Measurements from ENCODE around the gene RNPS1.
"Not testable (repeated sequence)": the region's sequence is repeated elsewhere in the genome, so short reads cannot be mapped to it uniquely, and the experiment has no call there.

The RNPS1 gene

GRCh38 chr16:2282866-2283555 lies 15.1 kb upstream of the RNPS1 start:
- DNase-seq (ENCODE audit: low spot score) = no peak

- no peak for DNase-seq (ENCODE audit: low spot score)
These were observed 14.3 kb upstream of the RNPS1 start for GRCh38 chr16:2282262-2282661.

GRCh38 chr16:2280981-2281542 lies 13.1 kb upstream of the RNPS1 start:
- DNase-seq (ENCODE audit: low spot score) = no peak

- no peak for DNase-seq (ENCODE audit: low spot score)
These were observed 12.5 kb upstream of the RNPS1 start for GRCh38 chr16:2280461-2280860.

GRCh38 chr16:2278956-2279800 lies 11.3 kb upstream of the RNPS1 start:
- DNase-seq (ENCODE audit: low spot score) = no peak

- DNase-seq (ENCODE audit: low spot score) = no peak
These were observed 10.3 kb upstream of the RNPS1 start for GRCh38 chr16:2278272-2278608.

GRCh38 chr16:2277466-2278271 lies 9.7 kb upstream of the RNPS1 start:
- no peak for DNase-seq (ENCODE audit: low spot score)

- DNase-seq (ENCODE audit: low spot score) = no peak
These were observed 8.7 kb upstream of the RNPS1 start for GRCh38 chr16:2276368-2277195.

- DNase-seq (ENCODE audit: low spot score) = no peak
These were observed 7.8 kb upstream of the RNPS1 start for GRCh38 chr16:2275476-2276367.

GRCh38 chr16:2273931-2274330 lies 6.0 kb upstream of the RNPS1 start:
- DNase-seq (ENCODE audit: low spot score) = no peak

- no peak for DNase-seq (ENCODE audit: low spot score)
These were observed 5.6 kb upstream of the RNPS1 start for GRCh38 chr16:2273484-2273883.

- DNase-seq (ENCODE audit: low spot score) = no peak
These were observed 4.0 kb upstream of the RNPS1 start for GRCh38 chr16:2271848-2272461.

GRCh38 chr16:2270588-2271470 lies 2.9 kb upstream of the RNPS1 start:
- DNase-seq (ENCODE audit: low spot score) = no peak

- no peak for DNase-seq (ENCODE audit: low spot score)
These were observed 2.1 kb upstream of the RNPS1 start for GRCh38 chr16:2270070-2270462.

- not testable (repeated sequence) for DNase-seq (ENCODE audit: low spot score)
These were observed 417 bp downstream of the RNPS1 start for GRCh38 chr16:2267505-2267912.

GRCh38 chr16:2266887-2267286 lies 1.0 kb downstream of the RNPS1 start:
- DNase-seq (ENCODE audit: low spot score) = not testable (repeated sequence)

- not testable (repeated sequence) for DNase-seq (ENCODE audit: low spot score)
These were observed 4.9 kb downstream of the RNPS1 start for GRCh38 chr16:2263026-2263425.

- no peak for DNase-seq (ENCODE audit: low spot score)
These were observed 7.7 kb downstream of the RNPS1 start for GRCh38 chr16:2260250-2260649.

GRCh38 chr16:2258530-2258929 lies 9.4 kb downstream of the RNPS1 start:
- DNase-seq (ENCODE audit: low spot score) = not testable (repeated sequence)

Data from germinal center (tissue), 1 donor.